GM18526 (cell line): Measurements from ENCODE around the gene C3orf49.

ENCODE experiments used
- POLR2A ChIP-seq: IDR thresholded peaks from 3 replicates; pipeline ENCODE4 v1.6.1; 2011; ENCODE audit not compliant: insufficient read length; ENCODE audit errors: extremely low read depth

C3orf49 gene

DNA sequence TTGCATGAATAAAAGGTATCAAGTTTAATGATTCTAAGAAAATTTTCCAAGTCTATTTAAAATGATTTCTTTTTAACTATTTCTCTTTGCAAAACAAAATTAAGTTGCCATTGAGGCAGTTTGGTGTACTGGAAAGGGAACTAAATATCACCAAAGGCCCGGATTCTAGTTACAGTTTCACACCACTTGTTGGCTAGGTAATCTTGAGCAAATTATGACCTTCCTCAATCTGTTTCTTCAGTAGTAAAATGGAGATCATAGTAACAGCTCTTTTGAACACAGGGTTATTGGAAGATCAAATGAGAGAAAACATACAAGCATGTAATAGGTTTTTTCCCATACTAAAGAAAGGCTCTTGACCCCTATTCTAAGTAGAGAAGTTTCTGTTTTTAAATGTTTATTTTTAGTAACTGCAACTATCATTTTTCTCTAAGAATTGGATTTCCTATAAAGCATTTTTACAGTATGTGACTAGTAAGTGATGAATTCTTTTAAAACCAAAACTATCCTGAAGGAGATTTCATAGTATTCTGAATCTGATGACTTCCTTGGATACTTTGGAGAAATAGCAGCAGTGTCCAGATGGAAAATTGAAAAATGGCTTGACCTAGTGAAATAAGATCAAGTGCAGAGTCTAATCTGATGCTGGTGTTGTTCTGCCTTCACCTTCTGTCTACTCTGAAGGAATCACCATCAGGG is 77.4 kb downstream of the C3orf49 start:
- TF ChIP-seq POLR2A: no peak
